GM21723 (cell line): ENCODE measurements around the gene KPNB1.

Experiments used
- ATAC-seq: cut with Tn5 transposase; IDR thresholded peaks from one replicate; pipeline ENCODE4 v1.9.1; 2021; ENCODE audit warnings: mild to moderate bottlenecking, moderate library complexity; ENCODE audit not compliant: unreplicated experiment

Gene KPNB1

DNA sequence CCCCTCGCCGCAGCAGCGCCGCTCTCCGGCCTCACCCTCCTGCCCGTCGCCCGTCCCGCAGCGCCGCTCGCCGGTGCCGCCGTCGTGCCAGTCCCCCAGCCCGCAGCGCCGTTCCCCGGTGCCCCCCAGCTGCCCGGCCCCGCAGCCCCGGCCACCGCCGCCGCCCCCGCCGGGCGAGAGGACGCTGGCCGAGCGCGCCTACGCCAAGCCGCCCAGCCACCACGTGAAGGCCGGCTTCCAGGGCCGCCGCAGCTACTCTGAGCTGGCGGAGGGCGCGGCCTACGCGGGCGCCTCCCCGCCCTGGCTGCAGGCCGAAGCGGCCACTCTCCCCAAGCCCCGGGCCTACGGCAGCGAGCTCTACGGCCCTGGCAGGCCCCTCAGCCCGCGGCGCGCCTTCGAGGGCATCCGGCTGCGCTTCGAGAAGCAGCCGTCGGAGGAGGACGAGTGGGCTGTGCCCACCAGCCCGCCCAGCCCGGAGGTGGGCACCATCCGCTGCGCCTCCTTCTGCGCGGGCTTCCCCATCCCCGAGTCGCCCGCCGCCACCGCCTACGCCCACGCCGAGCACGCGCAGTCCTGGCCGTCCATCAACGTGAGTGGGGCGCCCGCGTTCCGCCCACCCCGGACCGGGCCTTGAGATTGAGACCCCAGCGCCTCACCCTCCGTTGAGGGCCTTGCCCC, 59.3 kb downstream of the KPNB1 start:
- ATAC-seq, result no peak

DNA sequence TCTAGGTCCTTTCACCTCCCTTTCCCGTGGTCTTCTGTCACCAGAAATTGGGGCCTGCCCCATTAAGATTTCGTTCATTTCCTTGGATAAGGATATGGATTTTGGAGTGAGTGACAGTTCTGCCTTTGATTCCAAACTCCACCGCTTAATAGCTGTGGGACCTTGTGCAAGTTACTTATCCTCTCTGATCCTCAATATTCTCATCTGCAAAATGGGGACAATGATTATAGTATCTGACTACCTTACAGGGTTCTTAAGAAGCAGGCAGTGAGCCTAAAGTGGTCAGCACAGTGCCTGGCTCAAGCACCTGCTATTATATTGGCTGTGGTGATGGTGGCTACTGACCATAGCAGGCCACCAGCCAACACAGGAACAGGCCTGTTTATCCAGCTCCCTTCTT, 59.9 kb downstream of the KPNB1 start:
- no peak for ATAC-seq

DNA sequence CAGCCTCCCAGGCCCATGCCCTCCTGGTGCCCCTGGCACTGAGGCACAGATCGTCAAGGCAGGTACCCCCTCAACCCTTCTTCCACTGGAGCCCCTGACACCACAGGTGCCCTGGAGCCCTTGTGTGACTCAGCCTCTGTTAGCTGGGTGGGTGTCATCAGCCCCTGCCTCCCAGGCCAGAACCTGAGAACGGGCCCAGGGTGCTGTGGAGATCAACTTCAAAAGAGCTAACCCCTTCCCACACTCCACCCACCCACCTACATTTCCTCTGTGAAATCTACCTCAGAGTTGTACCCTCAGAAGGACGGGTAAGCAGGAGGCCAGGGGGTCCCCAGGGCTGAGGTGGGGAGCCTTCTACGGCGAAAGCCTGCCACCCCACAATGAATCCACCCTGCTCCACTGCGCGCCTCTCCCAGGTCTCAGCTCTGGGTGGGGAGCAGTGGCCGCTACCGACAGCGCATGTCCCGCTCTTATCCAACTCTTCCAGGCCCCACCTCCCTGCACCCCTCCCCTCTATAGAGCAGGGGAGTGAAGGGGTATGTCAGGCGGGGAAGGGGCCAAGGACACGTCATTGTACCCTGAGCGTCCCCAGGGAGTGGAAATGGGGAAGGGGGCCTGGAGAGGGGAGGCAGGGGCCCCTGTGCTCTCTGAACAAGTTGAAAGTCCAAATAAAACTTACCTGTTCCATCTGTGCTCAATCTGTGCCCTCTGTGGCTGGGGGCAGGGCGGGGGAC, 61.8 kb downstream of the KPNB1 start:
- ATAC-seq, result no peak

DNA sequence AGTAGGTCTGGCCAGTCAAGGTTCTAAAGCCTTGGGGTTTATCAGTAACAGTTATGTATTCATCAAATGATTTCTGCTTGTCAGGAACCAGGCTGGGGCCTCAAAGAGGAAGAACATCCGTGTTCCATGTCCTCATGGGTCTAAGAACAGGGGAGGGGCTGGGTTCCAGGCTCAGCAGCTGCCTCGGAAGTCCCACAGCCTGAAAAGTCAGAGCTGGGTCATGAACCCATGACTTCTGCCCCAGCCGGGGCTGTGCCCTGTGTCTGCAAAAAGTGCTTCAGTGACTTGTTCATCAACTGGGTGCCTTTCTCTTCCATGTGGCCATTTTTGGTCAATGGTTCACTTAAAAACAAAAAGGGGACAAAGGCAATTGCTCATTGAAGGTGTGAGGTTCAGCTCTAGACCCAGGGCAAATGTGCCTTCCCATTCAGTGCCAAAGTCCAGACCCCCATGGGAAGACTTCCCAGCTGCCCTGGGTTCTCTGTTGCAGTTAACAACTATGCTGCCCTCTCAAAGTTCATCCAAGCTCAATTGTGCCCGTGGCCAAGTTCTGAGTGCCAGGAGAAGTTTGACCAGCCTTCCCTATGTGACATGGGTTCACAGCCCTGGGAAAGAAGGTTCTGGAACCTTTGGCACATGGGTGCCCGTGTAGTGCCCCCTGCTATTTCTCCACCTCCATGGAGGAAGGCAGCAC, 62.8 kb downstream of the KPNB1 start:
- ATAC-seq, result no peak

DNA sequence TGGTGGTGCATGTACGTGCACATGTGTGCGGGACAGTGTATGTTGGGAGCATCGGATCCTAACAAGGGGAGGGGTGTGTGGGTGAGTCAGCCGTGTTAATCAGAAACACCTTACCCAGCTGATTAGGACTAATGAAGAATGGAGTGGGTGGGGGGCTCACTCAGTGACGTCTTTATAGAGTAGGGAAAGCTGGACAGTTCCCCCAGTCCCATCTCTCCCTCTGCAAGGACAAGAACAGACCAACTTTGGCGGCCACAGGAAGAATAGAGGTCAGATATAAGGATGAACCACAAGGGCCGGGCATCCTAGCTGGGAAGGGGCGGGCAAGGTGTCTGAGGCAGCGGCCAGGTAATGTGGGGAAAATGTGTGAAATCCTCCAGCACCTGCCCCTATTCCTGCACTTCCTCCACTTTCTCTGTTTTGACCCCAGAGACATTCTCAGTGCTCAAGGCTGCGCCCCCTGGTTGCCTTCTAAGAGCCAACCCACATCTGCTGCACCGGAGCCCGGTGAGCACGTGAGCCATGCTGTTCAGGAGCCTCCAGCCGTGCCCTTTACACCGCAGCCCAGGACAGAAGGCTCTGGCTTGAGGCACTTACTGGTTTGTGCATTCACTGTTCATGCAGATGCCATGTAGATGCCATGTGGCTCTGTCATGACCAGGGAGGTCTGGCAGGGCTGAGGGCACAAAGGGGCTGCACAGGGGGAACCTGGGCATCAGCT, 64.4 kb downstream of the KPNB1 start:
- ATAC-seq, result no peak

DNA sequence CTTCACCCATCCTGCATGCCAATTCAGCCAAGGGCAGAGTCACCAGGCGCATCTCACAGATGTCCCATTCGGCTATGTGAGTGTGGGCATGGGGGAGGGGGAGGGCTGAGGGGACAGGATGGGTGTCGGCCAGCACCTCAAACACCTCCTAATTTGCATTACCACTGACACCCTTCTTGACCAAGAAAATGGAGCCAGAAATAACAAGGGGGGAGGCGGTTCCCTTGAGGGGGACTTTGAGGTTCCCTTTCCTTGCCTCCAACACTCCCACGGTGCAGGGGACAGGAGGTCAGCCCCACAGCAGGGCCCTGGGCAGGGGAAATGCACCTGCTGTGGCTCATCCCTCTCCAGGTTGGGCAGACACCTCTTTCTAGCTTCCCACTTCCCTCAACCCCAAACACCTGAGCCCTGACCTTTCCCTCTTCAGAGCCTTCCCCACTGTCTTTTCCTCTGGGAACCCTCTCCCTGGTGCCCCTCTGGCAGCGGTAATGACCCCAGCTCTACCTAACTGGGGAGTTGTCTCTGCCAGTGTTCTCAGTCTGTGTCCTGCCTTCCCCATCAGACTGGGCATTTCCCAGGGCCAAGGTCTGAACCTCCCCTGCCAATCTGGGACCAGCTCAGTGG, 65.2 kb downstream of the KPNB1 start:
- ATAC-seq, result no peak

DNA sequence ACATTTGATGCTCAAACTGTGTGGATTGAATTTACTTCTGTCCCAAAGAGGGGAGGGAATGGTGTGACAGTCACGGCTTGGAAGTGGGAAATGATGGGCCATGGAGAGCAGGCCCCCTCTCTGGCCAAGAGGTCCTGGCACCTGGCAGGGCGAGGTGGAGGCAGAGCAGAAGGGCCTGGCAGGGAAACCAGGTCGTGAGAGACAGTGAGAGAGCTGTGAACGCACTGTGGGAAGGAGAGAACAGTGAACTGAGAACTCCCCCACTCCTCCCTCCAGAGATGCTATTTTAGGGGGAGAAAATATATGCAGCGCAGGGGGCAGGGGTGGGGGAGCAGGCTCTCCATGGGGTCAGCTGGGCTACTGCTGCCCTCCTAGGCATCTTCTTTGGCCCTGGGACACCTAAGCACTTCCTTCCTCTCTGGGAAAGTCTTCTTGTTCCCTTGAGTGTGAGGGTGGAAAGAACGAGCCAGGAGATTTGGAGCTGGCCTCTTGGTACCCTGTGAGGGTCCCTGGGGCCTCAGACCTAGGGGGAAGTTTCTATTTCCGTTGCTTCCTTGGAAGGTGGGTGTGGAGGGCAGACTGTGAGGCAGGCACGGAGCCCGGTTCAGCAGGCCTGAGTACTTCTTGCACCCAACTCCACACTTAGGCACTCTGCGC, 66.1 kb downstream of the KPNB1 start:
- ATAC-seq, result no peak

DNA sequence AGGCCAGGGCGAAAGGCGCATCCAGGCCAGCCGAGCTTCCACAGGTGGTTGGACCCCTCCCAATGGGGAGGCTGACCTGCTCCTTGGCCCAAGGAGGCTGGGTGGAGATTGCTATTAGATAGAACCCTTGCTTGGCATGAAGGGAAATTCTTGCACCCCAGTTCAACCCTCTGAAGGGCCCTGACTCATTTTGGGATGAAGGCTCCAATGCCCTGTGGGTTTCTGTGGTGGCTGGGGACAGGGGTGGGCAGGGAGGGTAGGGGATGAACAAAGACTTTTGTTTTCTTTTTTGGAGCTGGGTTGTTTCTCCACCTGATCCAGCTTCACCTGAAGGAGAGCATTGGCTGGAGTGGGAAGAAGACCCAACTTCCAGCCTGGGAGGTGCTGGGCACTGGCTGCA, 66.7 kb downstream of the KPNB1 start:
- ATAC-seq, result no peak

DNA sequence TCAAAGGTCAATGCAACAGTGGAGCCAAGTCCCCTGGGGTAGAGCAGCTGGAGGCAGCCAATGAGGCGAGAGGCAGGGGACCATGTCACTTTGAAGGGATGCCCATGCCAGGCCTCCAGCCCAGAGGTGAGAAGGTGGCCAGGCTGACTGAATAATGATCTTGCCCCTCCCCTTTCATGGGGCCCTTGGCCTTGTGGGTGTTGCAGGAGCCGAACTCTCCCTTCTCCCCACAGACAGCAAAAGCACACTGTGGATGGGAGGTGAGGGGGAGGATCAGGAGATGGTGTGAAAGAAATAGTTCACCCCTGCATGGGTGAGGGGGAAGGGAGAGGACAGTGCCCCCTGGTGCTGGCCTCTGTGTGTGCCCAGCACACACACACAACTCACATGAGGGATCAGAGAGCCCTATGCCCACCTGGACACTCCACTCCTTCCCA, 67.6 kb downstream of the KPNB1 start:
- ATAC-seq, result no peak

DNA sequence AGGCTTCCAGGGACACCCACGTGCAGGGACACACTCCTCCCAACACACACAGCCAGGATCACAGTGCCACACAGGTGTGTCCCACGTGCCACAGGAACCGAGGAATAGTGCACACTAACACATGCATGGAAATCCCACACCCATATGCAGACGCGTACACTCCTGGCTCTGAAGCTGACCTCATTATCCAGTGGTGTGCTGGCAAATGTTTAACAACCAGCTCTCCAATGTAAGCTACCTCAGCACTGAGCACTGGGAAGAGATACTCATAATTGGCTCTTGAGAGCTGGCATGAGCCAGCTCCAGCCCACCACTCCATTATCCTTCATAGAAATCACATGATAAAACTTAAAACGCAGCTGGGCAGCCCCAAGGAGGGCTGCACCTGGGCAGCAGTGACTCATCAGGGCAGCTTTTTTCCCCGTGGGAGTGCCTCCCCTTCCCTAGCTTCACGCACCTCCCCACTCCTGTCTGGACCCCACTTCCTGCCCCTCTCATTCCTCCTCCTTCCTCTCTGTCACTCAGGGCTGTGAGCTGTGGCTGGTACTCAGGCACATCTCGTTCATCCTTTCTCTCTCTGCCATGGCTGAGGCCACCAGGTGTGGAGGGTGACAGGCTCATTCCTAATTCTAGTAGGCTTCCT, 68.4 kb downstream of the KPNB1 start:
- no peak for ATAC-seq

DNA sequence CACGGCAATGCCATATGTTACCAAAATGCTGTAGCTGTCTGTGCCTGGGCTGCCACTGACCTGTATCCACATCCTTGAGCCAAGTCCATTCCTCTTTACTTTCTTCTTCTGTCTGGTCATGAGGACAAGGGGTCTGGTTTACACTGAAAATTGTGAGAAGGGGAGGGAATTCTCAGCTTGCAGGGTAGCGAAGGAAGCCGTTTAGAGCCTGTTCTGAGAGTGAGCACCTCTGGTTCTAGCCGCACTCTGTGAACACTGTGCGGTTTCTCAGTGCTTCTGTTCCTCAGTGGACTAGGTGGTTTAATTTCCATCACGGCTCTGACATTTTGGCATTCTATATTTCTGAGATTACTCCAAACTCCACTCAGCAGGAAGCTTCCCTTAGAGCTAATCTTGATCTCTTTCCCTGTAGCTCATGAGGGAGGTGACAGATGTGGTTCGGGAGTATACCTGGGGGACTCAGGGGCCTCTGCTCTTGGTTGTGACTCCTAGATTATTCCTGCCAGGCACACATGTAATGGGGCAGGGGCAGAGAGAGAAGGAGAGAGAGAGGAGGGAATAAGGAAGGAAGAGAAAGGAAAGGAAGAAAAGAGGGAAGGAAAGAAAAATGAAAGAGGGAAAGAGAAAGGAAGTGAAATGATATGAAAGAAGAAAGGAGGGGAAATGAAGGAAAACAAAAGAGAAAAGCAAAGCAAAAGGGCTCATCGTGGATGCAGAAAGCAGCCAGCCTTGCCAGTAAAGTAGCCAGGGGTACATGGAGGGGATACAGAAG, 69.1 kb downstream of the KPNB1 start:
- no peak for ATAC-seq

DNA sequence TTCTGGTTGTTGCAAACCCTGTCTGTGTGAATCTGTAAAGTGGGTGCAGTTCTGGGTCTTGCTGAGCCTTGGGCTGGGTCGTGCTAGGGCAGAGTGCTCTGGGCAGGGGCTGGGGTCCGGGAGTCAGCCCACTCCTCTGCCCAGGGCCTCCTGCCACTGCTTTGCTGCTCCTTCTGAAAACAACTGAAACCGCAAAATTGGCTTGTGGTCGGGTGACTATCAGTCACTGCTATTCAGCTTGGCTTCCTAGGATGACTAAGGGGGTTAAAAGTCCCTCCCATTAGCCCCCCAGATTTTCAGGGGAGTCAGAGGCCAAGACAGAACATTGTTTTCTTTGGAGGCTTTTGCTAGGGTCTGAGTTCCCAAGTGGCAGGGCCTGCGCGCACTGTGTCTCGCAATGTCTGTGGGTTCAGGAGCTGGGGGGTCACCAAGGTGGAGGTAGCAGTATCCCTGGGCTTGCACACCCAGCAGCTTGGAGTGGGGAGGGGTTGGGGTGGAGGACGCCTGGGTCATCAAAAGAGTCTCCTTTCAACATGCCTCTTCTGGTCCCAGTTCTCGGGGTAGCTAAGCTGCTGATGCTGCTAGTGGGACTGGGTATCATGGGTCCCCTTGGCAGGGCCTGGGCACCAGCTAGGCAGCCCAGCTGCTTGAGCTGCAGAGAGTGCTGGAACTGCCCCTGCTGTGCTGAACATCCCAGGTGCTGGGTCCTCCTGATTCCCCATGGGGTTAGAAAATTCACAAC, 69.9 kb downstream of the KPNB1 start:
- ATAC-seq, result no peak

DNA sequence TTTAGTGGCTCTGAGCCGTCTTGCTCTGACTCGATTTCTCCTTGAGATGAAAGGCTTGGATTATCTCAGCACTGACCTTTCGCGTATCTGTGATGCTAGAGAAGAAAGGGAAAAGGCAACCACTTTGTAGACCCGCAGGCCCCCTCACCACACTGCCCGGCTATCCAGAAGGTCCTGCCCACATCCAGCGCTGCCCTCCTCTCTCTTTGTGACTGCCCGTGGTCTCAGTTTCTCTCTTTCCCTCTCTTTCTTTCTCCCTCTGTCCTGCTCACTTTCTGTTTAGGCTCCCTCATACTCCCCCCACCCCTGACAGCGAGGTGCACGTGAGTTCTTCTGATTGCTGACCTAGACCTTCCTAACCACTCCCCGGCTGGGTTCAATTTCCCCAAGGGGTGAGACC, 70.5 kb downstream of the KPNB1 start:
- ATAC-seq, result no peak

DNA sequence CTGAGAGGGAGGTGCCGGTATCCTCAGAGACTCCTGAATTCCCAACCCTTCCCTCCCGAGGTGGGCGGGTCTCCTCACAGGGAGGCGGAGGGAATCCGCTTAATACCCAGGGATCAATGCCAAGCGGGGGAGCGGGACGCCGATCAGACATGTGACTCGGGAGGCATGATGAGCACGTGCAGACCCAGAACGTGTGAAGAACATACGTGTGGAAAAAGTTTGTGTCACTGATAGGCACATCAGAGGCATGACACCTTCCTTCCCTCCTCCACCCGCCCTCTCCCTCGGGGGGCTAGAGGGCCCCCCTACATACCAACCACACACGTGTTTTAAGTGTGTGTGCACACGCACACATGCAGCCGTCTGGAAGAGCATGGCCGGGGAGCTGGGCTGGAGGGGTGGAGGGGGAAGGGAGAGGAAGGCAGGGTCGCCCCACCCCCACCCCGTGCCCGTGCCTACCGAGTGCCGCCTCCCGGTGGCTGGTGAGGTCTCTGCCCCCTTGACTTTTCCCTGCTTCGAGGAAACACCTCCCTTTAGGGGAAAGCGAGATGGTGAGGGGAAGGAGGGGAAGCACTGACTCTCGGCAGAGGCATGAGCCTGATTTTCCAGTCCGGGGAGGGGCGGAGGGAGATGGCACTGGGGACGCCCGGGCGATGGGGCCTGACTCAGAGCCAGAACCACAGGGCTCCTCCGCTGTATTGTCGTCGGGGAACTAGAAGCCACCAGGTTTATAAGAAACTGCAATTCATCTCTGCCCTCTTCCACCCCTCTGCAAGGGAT, 71.2 kb downstream of the KPNB1 start:
- ATAC-seq, result no peak

DNA sequence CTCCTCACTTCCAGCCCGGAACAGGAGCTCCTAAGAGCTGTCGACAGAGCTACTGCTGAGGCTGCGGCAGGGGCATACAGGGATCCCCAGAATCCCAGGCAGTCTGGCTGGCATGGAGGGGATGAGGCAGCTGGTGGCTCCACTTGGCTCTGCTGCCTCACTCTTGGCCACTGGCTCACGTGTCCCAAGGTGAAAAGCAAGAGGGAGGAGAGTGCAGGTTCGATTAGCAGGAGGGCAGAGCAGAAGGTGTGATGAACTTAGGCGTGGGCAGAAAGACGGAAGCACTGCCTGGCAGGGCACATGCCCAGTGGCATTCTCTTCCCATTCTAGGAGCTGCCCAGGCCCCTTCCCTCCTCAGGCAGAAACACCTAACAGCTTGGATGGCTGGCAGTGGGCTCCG, 72.0 kb downstream of the KPNB1 start:
- ATAC-seq, result no peak

DNA sequence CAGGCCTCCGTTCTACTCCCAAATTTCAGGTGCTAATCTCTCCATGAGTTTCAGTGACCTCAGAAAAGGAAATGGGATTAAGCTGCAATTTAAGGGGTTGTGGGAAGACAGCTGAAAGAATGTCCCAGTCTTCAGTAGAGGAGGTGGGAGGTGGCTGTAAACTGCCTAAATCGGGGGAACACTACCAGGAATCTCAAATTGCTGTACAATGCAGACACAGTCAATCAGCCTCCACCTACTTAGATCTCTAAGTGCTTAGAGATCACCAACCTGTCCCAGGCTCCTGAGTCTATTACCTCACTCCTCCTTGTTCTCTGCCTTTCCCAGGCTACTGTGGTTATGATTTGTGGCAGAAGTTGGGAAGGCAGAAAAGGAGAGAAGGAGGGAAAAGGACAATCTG, 75.0 kb downstream of the KPNB1 start:
- no peak for ATAC-seq

DNA sequence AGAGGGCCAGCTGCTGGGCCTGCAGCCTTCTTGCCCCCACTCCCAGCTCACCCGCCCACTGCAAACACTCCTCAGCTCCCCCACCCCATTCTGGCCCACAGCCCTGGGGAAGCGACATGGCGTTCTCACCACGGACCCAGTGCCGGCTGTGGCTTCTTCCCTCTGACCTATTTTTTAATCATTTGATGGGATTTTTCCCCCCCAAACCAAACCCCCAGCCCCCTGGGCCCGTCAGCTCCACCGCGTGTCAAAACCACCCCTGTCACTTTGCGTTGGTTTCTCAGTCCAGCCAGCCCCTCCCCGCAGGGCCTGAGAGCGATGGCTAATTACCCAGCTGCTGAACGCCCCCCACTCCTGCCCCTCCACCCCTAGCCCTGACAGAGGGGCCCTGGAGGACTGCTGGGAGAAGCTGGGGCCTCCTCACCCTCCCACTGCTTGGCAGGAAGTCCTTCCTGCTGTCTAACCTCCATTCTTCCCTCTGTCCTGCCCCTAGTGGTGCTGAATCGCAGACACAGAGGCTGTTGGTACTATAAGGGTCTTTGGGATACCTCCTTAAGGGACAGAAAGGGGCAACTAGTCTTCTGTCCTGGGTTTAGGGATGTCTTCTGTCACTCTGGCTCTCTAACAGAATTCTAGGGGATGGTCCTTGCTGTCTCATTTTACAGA, 75.9 kb downstream of the KPNB1 start:
- no peak for ATAC-seq
